ENCODE results near the gene MED22.

Gene MED22

GRCh38 chr9:133306242-133307204, 41.4 kb downstream of the MED22 start:
- no peaks in the 10 kb centered on the region for H3K4me1 Mint-ChIP-seq
- H3K9me3 Mint-ChIP-seq, result peaks cover 9% of the 10 kb centered on the region
- no peaks in the 10 kb centered on the region for H3K36me3 Mint-ChIP-seq (ENCODE audit: low read depth)
- H3K27ac Mint-ChIP-seq, result no peak overlapping the region
- no peak for TF ChIP-seq CTCF (IDR thresholded peaks at IDR 0.05; ENCODE audit: unreplicated experiment in 3 of 3)
- no peak overlapping the region for H3K4me3 Mint-ChIP-seq
- peaks cover 9% of the 10 kb centered on the region for H3K27me3 Mint-ChIP-seq (ENCODE audit: low read depth)

- no peak overlapping the region for H3K4me3 Mint-ChIP-seq
- H3K36me3 Mint-ChIP-seq (ENCODE audit: low read depth), result no peaks in the 10 kb centered on the region
- TF ChIP-seq CTCF (IDR thresholded peaks at IDR 0.05; ENCODE audit: unreplicated experiment in 3 of 3), result no peak
- H3K4me1 Mint-ChIP-seq, result no peaks in the 10 kb centered on the region
- peaks cover 9% of the 10 kb centered on the region for H3K9me3 Mint-ChIP-seq
- no peak overlapping the region for H3K27ac Mint-ChIP-seq
- peaks cover 9% of the 10 kb centered on the region for H3K27me3 Mint-ChIP-seq (ENCODE audit: low read depth)
Measured at GRCh38 chr9:133305731-133306130, 42.2 kb downstream of the MED22 start.

GRCh38 chr9:133304477-133305377, 43.2 kb downstream of the MED22 start:
- Mint-ChIP-seq H3K9me3 (peaks cover 6% of the 10 kb centered on the region), H3K4me1 (no peaks in the 10 kb centered on the region)
- TF ChIP-seq CTCF (IDR thresholded peaks at IDR 0.05; ENCODE audit: unreplicated experiment in 3 of 3), result no peak

GRCh38 chr9:133304158-133304470, 43.8 kb downstream of the MED22 start:
- peaks cover 9% of the 10 kb centered on the region for H3K27me3 Mint-ChIP-seq (ENCODE audit: low read depth)
- no peaks in the 10 kb centered on the region for H3K36me3 Mint-ChIP-seq (ENCODE audit: low read depth)
- TF ChIP-seq CTCF (IDR thresholded peaks at IDR 0.05; ENCODE audit: unreplicated experiment in 3 of 3), result no peak
- no peak overlapping the region for H3K27ac Mint-ChIP-seq
- no peaks in the 10 kb centered on the region for H3K9me3 Mint-ChIP-seq
- H3K4me1 Mint-ChIP-seq, result no peaks in the 10 kb centered on the region
- H3K4me3 Mint-ChIP-seq, result no peak overlapping the region

More at GRCh38 chr9:133304477-133305377, 43.2 kb downstream of the MED22 start:
- no peak overlapping the region for H3K27ac Mint-ChIP-seq
- peaks cover 9% of the 10 kb centered on the region for H3K27me3 Mint-ChIP-seq (ENCODE audit: low read depth)
- no peaks in the 10 kb centered on the region for H3K36me3 Mint-ChIP-seq (ENCODE audit: low read depth)
- H3K4me3 Mint-ChIP-seq, result no peak overlapping the region

- Mint-ChIP-seq H3K4me1 (no peaks in the 10 kb centered on the region), H3K9me3 (no peaks in the 10 kb centered on the region), H3K27me3 (ENCODE audit: low read depth) (peaks cover 9% of the 10 kb centered on the region), H3K4me3 (no peak overlapping the region), H3K36me3 (ENCODE audit: low read depth) (no peaks in the 10 kb centered on the region), H3K27ac (no peak overlapping the region)
- TF ChIP-seq CTCF (IDR thresholded peaks at IDR 0.05; ENCODE audit: unreplicated experiment in 3 of 3), result no peak
Measured at GRCh38 chr9:133303266-133304157, 44.4 kb downstream of the MED22 start.

Data from nephron (organoid).